ENCODE results near the gene MCU. TPM values are rescaled to one million over a fixed set of nuclear protein-coding genes. Genes with fewer than 3 reads are reported as not detected.
A peak's percentile ranks its signal among the peaks of the same experiment; 100 is the strongest.

Gene MCU
- total RNA-seq, 1 donor from 2014 or later = 27.0 TPM

GRCh38 chr10:72810976-72811375 is 119.0 kb downstream of the MCU start:
- H3K9me3 Mint-ChIP-seq = no peaks in the 10 kb centered on the region

GRCh38 chr10:72812415-72812752 is 120.4 kb downstream of the MCU start:
- H3K4me1 Mint-ChIP-seq (ENCODE audit: unreplicated experiment) = peaks cover 9% of the 10 kb centered on the region
- DNase-seq (ENCODE audit: extremely low spot score, unreplicated experiment) = no peak
- peak overlapping the region; percentile 2 for H3K4me3 Mint-ChIP-seq
- H3K36me3 Mint-ChIP-seq = no peaks in the 10 kb centered on the region
- H3K9me3 Mint-ChIP-seq = no peaks in the 10 kb centered on the region
- H3K27ac Mint-ChIP-seq = peak overlapping the region; percentile 64
- no peaks in the 10 kb centered on the region for H3K27me3 Mint-ChIP-seq
- TF ChIP-seq CTCF (conservative IDR thresholded peaks at IDR 0.05) = no peak

More at GRCh38 chr10:72810976-72811375, 119.0 kb downstream of the MCU start:
- H3K36me3 Mint-ChIP-seq = no peaks in the 10 kb centered on the region
- H3K4me3 Mint-ChIP-seq = no peak overlapping the region
- H3K27ac Mint-ChIP-seq = peak overlapping the region; percentile 29
- no peak for DNase-seq (ENCODE audit: extremely low spot score, unreplicated experiment)
- no peak for TF ChIP-seq CTCF (conservative IDR thresholded peaks at IDR 0.05)
- no peaks in the 10 kb centered on the region for H3K27me3 Mint-ChIP-seq
- peaks cover 9% of the 10 kb centered on the region for H3K4me1 Mint-ChIP-seq (ENCODE audit: unreplicated experiment)

- Mint-ChIP-seq H3K27me3 (no peaks in the 10 kb centered on the region), H3K27ac (peak overlapping the region; percentile 64)
These were observed 120.9 kb downstream of the MCU start for GRCh38 chr10:72812753-72813430.

GRCh38 chr10:72814099-72814790 is 122.3 kb downstream of the MCU start:
- no peaks in the 10 kb centered on the region for H3K27me3 Mint-ChIP-seq
- no peak for TF ChIP-seq CTCF (conservative IDR thresholded peaks at IDR 0.05)
- no peak overlapping the region for H3K4me3 Mint-ChIP-seq
- H3K36me3 Mint-ChIP-seq = no peaks in the 10 kb centered on the region
- no peaks in the 10 kb centered on the region for H3K9me3 Mint-ChIP-seq
- H3K27ac Mint-ChIP-seq = no peak overlapping the region
- no peak for DNase-seq (ENCODE audit: extremely low spot score, unreplicated experiment)
- H3K4me1 Mint-ChIP-seq (ENCODE audit: unreplicated experiment) = peaks cover 9% of the 10 kb centered on the region

More at GRCh38 chr10:72812753-72813430, 120.9 kb downstream of the MCU start:
- DNase-seq (ENCODE audit: extremely low spot score, unreplicated experiment) = no peak
- peak overlapping the region; percentile 2 for H3K4me3 Mint-ChIP-seq
- no peaks in the 10 kb centered on the region for H3K36me3 Mint-ChIP-seq
- peaks cover 9% of the 10 kb centered on the region for H3K4me1 Mint-ChIP-seq (ENCODE audit: unreplicated experiment)
- H3K9me3 Mint-ChIP-seq = no peaks in the 10 kb centered on the region
- TF ChIP-seq CTCF (conservative IDR thresholded peaks at IDR 0.05) = no peak

- H3K27me3 Mint-ChIP-seq = no peaks in the 10 kb centered on the region
- no peak for DNase-seq (ENCODE audit: extremely low spot score, unreplicated experiment)
- no peaks in the 10 kb centered on the region for H3K36me3 Mint-ChIP-seq
- H3K27ac Mint-ChIP-seq = no peak overlapping the region
- peaks cover 9% of the 10 kb centered on the region for H3K4me1 Mint-ChIP-seq (ENCODE audit: unreplicated experiment)
- H3K9me3 Mint-ChIP-seq = no peaks in the 10 kb centered on the region
- no peak for TF ChIP-seq CTCF (conservative IDR thresholded peaks at IDR 0.05)
- H3K4me3 Mint-ChIP-seq = no peak overlapping the region
These were observed 124.6 kb downstream of the MCU start for GRCh38 chr10:72816565-72816964.

All from type B pancreatic cell (in vitro differentiated cells).